Upper lobe of right lung (tissue), 1 donor: ENCODE data around the gene DCAF6. TPM values are rescaled to one million over a fixed set of nuclear protein-coding genes. Genes with fewer than 3 reads are reported as not detected.

ENCODE experiments used
- ATAC-seq: fragments of 200-7000 bp; cut with Tn5 transposase; one replicate; pipeline ENCODE4 v1.9.1; 2020; ENCODE audit warnings: mild to moderate bottlenecking, moderate library complexity
- DNase-seq: peaks from one replicate; pipeline ENCODE4 v3.0.0-alpha.2; 2020
- H3K27ac ChIP-seq: fragments of 200-600 bp; one replicate; pipeline ENCODE4 v1.8.0; 2022
- H3K27me3 ChIP-seq: fragments of 200-600 bp; one replicate; pipeline ENCODE4 v1.8.0; 2022; ENCODE audit warnings: mild to moderate bottlenecking
- H3K36me3 ChIP-seq: fragments of 200-600 bp; one replicate; pipeline ENCODE4 v1.8.0; 2022
- H3K4me1 ChIP-seq: fragments of 200-600 bp; one replicate; pipeline ENCODE4 v1.8.0; 2022
- H3K4me3 ChIP-seq: fragments of 200-600 bp; one replicate; pipeline ENCODE4 v1.8.0; 2022; ENCODE audit warnings: mild to moderate bottlenecking
- H3K9me3 ChIP-seq: fragments of 200-600 bp; one replicate; pipeline ENCODE4 v1.8.0; 2022
- intact Hi-C: fragments of 100-400 bp; cut with DNase I; formaldehyde crosslinking; loops from one replicate; pipeline ENCODE4 v1.11.0; 2022
- total RNA-seq: library from RNA; stranded (reverse); fragmentation: NEBNext Ultra II Directional; extraction: Animal tissue kit (Norgen Biotek cat#: 25700); gene quantifications from one replicate; pipeline ENCODE4 v1.2.1, GENCODE V29; 2021
- TF ChIP-seq, protein P1 (sequence below): fragments of 200-600 bp; IDR thresholded peaks from one replicate; pipeline ENCODE4 v1.8.0; 2022; ENCODE audit warnings: antibody characterized with exemption
- donor health status: DM: no; HTN: yes; CAD: no; lungs with severe emphysema.

Gene DCAF6
- total RNA-seq, 1 donor from 2014 or later = 49.9 TPM

DNA sequence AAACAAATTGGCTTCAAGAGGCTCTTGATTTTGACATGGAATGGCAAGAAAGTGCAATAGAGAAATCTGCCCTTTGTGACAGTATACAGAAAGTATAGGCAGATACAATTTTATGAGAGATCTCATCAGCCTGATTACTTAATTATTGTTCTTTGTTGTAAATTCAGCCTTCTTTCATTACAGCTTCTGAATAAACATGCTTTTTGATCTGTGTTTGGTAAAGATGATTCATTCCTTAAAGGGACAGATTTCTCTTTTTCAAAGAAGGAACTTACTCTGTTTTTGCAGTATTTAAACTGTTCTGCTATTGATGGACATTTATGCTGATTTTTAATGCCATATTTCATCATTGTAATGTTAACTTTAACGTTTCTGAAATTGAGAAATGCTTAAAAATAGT is 14.1 kb downstream of the DCAF6 start:
- H3K27ac ChIP-seq = no peak overlapping the region
- DNase-seq (no peak), ATAC-seq (no peak)
- no peaks in the 10 kb centered on the region for H3K27me3 ChIP-seq
- TF ChIP-seq, protein P1, sequence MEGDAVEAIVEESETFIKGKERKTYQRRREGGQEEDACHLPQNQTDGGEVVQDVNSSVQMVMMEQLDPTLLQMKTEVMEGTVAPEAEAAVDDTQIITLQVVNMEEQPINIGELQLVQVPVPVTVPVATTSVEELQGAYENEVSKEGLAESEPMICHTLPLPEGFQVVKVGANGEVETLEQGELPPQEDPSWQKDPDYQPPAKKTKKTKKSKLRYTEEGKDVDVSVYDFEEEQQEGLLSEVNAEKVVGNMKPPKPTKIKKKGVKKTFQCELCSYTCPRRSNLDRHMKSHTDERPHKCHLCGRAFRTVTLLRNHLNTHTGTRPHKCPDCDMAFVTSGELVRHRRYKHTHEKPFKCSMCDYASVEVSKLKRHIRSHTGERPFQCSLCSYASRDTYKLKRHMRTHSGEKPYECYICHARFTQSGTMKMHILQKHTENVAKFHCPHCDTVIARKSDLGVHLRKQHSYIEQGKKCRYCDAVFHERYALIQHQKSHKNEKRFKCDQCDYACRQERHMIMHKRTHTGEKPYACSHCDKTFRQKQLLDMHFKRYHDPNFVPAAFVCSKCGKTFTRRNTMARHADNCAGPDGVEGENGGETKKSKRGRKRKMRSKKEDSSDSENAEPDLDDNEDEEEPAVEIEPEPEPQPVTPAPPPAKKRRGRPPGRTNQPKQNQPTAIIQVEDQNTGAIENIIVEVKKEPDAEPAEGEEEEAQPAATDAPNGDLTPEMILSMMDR = no peak
- H3K36me3 ChIP-seq = peaks cover 30% of the 10 kb centered on the region
- H3K9me3 ChIP-seq = no peaks in the 10 kb centered on the region
- no peaks in the 10 kb centered on the region for H3K4me1 ChIP-seq
- intact Hi-C loops = no loop called here
- H3K4me3 ChIP-seq = no peak overlapping the region

DNA sequence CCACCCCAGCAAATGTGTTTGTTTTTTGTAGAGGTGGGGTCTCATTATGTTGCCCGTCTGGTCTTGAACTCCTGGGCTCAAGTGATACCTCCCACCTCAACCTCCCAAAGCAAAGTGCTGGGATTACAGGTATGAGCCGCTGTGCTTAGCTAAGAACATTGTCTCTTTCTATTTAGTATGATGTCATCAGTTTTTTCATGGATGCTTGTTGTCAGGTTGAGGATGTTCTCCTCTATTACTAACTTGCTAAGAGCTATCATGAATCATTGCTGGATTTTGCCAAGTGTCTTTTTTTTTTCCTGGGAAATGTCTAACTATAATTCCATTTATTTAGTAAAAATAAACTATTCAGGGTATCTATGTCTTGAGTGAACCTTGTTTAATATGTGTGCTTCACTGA is 19.4 kb downstream of the DCAF6 start:
- Histone ChIP-seq H3K36me3 (peaks cover 34% of the 10 kb centered on the region), H3K4me1 (no peaks in the 10 kb centered on the region), H3K4me3 (no peak overlapping the region), H3K27me3 (no peaks in the 10 kb centered on the region), H3K27ac (no peak overlapping the region), H3K9me3 (no peaks in the 10 kb centered on the region)
- ATAC-seq (no peak), DNase-seq (no peak)
- TF ChIP-seq, protein P1 = no peak
- intact Hi-C loops = no loop called here

DNA sequence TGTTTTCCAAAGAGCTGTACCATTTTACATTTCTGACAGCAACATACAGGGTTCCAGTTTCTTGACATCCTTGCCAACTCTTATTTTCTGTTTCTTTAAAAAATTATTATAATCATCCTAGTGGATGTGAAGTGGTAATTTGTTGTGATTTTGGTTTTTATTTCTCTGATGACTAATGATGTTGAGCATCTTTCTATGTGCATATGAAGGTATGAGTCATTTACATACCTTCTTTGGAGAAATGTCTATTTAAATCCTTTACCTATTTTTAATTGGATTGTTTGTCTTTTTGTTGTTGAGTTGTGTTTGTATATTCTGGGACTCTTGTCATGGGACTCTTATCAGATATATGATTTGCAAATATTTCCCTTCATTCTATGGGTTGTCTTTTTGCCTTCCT is 21.2 kb downstream of the DCAF6 start:
- Histone ChIP-seq H3K27ac (no peak overlapping the region), H3K27me3 (no peaks in the 10 kb centered on the region), H3K4me1 (no peaks in the 10 kb centered on the region), H3K36me3 (peaks cover 24% of the 10 kb centered on the region), H3K9me3 (no peaks in the 10 kb centered on the region), H3K4me3 (no peak overlapping the region)
- DNase-seq (no peak), ATAC-seq (no peak)
- TF ChIP-seq, protein P1 = no peak
- intact Hi-C loops = no loop called here

DNA sequence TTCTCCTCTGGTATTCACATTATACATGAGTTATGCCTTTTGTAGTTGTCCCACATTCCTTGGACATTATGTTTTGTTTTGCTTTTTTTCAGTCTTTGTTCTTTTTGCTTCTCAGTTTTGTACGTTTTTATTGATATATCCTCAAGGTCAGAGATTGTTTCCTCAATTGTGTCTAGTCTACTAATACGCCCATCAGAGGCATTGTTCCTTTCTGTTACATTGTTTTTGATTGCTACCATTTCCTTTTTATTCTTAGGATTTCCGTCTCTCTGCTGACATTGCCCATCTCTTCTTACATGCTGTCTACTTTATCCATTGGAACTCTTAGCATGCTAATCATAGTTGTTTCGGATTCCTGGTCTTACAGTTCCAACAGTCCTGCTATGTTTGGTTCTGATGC is 28.2 kb downstream of the DCAF6 start:
- intact Hi-C loops = no loop called here
- ATAC-seq (no peak), DNase-seq (no peak)
- TF ChIP-seq, protein P1 = no peak
- Histone ChIP-seq H3K4me3 (no peak overlapping the region), H3K27ac (no peak overlapping the region), H3K36me3 (peaks cover 11% of the 10 kb centered on the region), H3K27me3 (no peaks in the 10 kb centered on the region), H3K9me3 (no peaks in the 10 kb centered on the region), H3K4me1 (no peaks in the 10 kb centered on the region)

DNA sequence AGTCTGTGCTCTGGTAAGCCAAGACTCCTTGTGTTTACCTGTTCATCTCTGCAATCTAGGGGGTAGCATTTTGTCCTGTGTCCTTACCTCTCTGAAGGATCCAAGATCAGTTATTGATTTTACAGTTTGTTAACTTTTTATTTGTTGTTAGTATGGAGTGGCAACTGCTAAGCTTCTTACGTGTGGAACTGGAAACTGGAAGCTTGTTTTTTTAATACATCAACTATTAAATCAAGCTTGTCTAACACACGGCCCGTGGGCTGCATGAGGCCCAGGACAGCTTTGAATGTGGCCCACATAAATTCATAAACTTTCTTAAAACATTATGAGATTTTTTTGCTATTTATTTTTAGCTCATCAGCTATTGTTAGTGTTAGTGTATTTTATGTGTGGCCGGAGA is 29.6 kb downstream of the DCAF6 start:
- Histone ChIP-seq H3K4me3 (no peak overlapping the region), H3K9me3 (no peaks in the 10 kb centered on the region), H3K27ac (no peak overlapping the region), H3K27me3 (no peaks in the 10 kb centered on the region), H3K4me1 (no peaks in the 10 kb centered on the region), H3K36me3 (peaks cover 11% of the 10 kb centered on the region)
- no peak for ATAC-seq
- intact Hi-C loops = no loop called here
- no peak for DNase-seq
- TF ChIP-seq, protein P1 = no peak

DNA sequence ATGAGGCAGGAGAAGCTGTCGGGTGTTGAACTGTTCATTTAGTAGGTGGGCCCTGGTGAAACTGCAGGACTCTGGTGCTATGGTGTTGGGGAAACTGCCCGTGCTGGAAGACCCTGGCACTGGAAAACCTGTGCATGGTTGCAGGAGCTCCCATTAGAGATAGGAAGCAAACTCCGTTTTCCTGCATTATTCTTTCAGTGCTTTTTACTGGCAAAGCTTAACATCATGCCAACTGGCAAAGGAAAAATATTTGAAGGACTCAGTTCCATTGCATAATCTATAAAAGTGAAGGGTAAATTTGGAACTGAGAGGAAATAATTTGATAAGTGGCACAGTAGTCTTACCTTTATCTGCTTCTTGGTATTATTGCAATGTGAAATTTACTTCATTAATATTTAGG is 32.1 kb downstream of the DCAF6 start:
- intact Hi-C loops = no loop called here
- ATAC-seq = no peak
- TF ChIP-seq, protein P1 = no peak
- Histone ChIP-seq H3K4me3 (no peak overlapping the region), H3K27ac (no peak overlapping the region), H3K27me3 (no peaks in the 10 kb centered on the region), H3K36me3 (peaks cover 11% of the 10 kb centered on the region), H3K9me3 (no peaks in the 10 kb centered on the region), H3K4me1 (no peaks in the 10 kb centered on the region)
- no peak for DNase-seq
